Aorta (tissue), 5 donors: Measurements from ENCODE around the gene PHLPP1. TPM values are rescaled to one million over a fixed set of nuclear protein-coding genes. Genes with fewer than 3 reads are reported as not detected.

Experiments
- ATAC-seq: fragments of 200-7000 bp; cut with Tn5 transposase; one replicate; pipeline ENCODE4 v1.9.1; 2022; ENCODE audit warnings: moderate library complexity; ENCODE audit not compliant: low FRiP score
- DNase-seq, 2 donors: peaks; one replicate each; pipeline ENCODE4 v3.0.0-alpha.2; 2020
- H3K27ac ChIP-seq, 2 donors: one replicate each; pipeline ENCODE4 v1.5.1; 2013; ENCODE audit warnings: low read length in 2 of 2, mild to moderate bottlenecking in 2 of 2, moderate library complexity in 2 of 2, control low read depth in 1 of 2, inconsistent platforms in 1 of 2, low read depth in 1 of 2
- H3K27me3 ChIP-seq, 2 donors: one replicate each; pipeline ENCODE4 v1.6.1; 2013; ENCODE audit warnings: control low read depth in 1 of 2, low read length in 1 of 2, mild to moderate bottlenecking in 1 of 2, moderate library complexity in 1 of 2; ENCODE audit not compliant: insufficient read depth in 2 of 2, control insufficient read depth in 1 of 2
- H3K36me3 ChIP-seq, 2 donors: one replicate each; pipeline ENCODE4 v1.6.1; 2013; ENCODE audit warnings: control low read depth in 1 of 2, low read length in 1 of 2, mild to moderate bottlenecking in 1 of 2; ENCODE audit not compliant: insufficient read depth in 2 of 2, control insufficient read depth in 1 of 2
- H3K4me1 ChIP-seq, 2 donors: one replicate each; pipeline ENCODE4 v1.6.1; 2013; ENCODE audit warnings: low read length in 2 of 2, control low read depth in 1 of 2, mild to moderate bottlenecking in 1 of 2, moderate library complexity in 1 of 2; ENCODE audit not compliant: insufficient read depth in 2 of 2, control insufficient read depth in 1 of 2
- H3K4me3 ChIP-seq, 2 donors: one replicate each; pipeline ENCODE4 v1.5.1; 2013; ENCODE audit warnings: low read length in 2 of 2, control low read depth in 1 of 2, mild to moderate bottlenecking in 1 of 2
- H3K9me3 ChIP-seq: one replicate; pipeline ENCODE4 v1.6.1; 2013; ENCODE audit warnings: mild to moderate bottlenecking, low read length; ENCODE audit not compliant: control insufficient read depth
- WGBS, 2 donors: extraction: QIAGEN DNeasy Blood & Tissue Kit; methylation state at CpG; one replicate each; pipeline ENCODE4 v1.1.7; 2013; 5-methylcytosine and 5-hydroxymethylcytosine counted together
- intact Hi-C, 2 donors: fragments of 100-400 bp; cut with DNase I; formaldehyde crosslinking; loops; one replicate each; pipeline versions ENCODE4 v1.14.2 to v1.15.0; 2022
- polyA plus RNA-seq, 2 donors: library from polyadenylated mRNA; stranded (reverse); fragments of 200-250 nt; gene quantifications; one replicate each; pipeline ENCODE4 v1.2.3, GENCODE V29; 2013
- total RNA-seq, 2 donors: library from RNA; stranded (reverse); fragmentation: NEBNext Ultra II Directional; extraction: Animal tissue kit (Norgen Biotek cat#: 25700); gene quantifications; one replicate each; pipeline ENCODE4 v1.2.1, GENCODE V29; 2021
- donor health status: healthy with polysubstance abuse.
- donor health status: Bipolar disorder and iron deficiency.
- donor health status: DM: no; HTN: no; CAD: no.
- donor health status: DM: no; HTN: no; CAD: no.
- donor health status: DM: yes; HTN: yes; CAD: no.

PHLPP1 gene
- total and polyA plus RNA-seq, 4 donors = 1.6 to 16.5 (median 8.3) TPM

GRCh38 chr18:62937065-62937464, 221.7 kb downstream of the PHLPP1 start:
- DNase-seq (no peak), ATAC-seq (peak; percentile 36)
- WGBS, 2 donors = 29 to 35% methylated on average over 2 of the region's 2 CpGs
- Histone ChIP-seq H3K4me1 (no peaks in the 10 kb centered on the region), H3K9me3 (no peaks in the 10 kb centered on the region), H3K36me3 (no peaks in the 10 kb centered on the region), H3K27ac (peak overlapping the region; percentile 40 to 93), H3K27me3 (no peaks in the 10 kb centered on the region), H3K4me3 (no peak overlapping the region)
- intact Hi-C loops = no loop called here

- H3K27ac ChIP-seq = peak overlapping the region in 1 of 2 donors; percentile 93
- H3K9me3 ChIP-seq = no peaks in the 10 kb centered on the region
- no peaks in the 10 kb centered on the region for H3K27me3 ChIP-seq
- intact Hi-C loops = no loop called here
- DNase-seq (no peak), ATAC-seq (no peak)
- 23 to 25% methylated on average over 1 of the region's 1 CpG for WGBS, 2 donors
- no peaks in the 10 kb centered on the region for H3K4me1 ChIP-seq
- no peak overlapping the region for H3K4me3 ChIP-seq
- no peaks in the 10 kb centered on the region for H3K36me3 ChIP-seq
These were observed 222.7 kb downstream of the PHLPP1 start for GRCh38 chr18:62938006-62938405.

GRCh38 chr18:62938487-62938886, 223.1 kb downstream of the PHLPP1 start:
- intact Hi-C loops = no loop called here
- ATAC-seq (no peak), DNase-seq (no peak)
- no peaks in the 10 kb centered on the region for H3K27me3 ChIP-seq
- peak overlapping the region in 1 of 2 donors; percentile 57 for H3K27ac ChIP-seq
- H3K4me1 ChIP-seq = no peaks in the 10 kb centered on the region
- H3K36me3 ChIP-seq = no peaks in the 10 kb centered on the region
- H3K4me3 ChIP-seq = no peak overlapping the region
- no peaks in the 10 kb centered on the region for H3K9me3 ChIP-seq

- Histone ChIP-seq H3K27ac (peak overlapping the region in 1 of 2 donors; percentile 61), H3K4me1 (no peaks in the 10 kb centered on the region), H3K27me3 (no peaks in the 10 kb centered on the region), H3K9me3 (no peaks in the 10 kb centered on the region), H3K36me3 (no peaks in the 10 kb centered on the region), H3K4me3 (peak overlapping the region in 1 of 2 donors; percentile 10)
- DNase-seq = no peak
- intact Hi-C loops = no loop called here
- peak; percentile 59 for ATAC-seq
- 11 to 13% methylated on average over 6 of the region's 6 CpGs for WGBS, 2 donors
These were observed 224.1 kb downstream of the PHLPP1 start for GRCh38 chr18:62939433-62939832.

GRCh38 chr18:62939926-62940325, 224.6 kb downstream of the PHLPP1 start:
- ATAC-seq = no peak
- Histone ChIP-seq H3K27me3 (no peaks in the 10 kb centered on the region), H3K27ac (peak overlapping the region; percentile 7 to 61), H3K9me3 (no peaks in the 10 kb centered on the region), H3K36me3 (no peaks in the 10 kb centered on the region), H3K4me1 (no peaks in the 10 kb centered on the region), H3K4me3 (no peak overlapping the region)
- WGBS, 2 donors = 52% methylated on average over 3 of the region's 3 CpGs
- intact Hi-C loops = loop anchor here in 1 of 2 donors (5.0 kb wide), 2 partner anchors 73 to 223 kb away; partner anchors contain the start of gene PHLPP1
- DNase-seq = no peak

GRCh38 chr18:62942578-62942977, 227.2 kb downstream of the PHLPP1 start:
- no peaks in the 10 kb centered on the region for H3K4me1 ChIP-seq
- H3K27ac ChIP-seq = no peak overlapping the region
- ATAC-seq = no peak
- peaks cover 3 to 9% of the 10 kb centered on the region in 2 donors for H3K36me3 ChIP-seq
- no peaks in the 10 kb centered on the region for H3K27me3 ChIP-seq
- no peaks in the 10 kb centered on the region for H3K9me3 ChIP-seq
- 98 to 99% methylated on average over 8 of the region's 8 CpGs for WGBS, 2 donors
- no peak for DNase-seq
- H3K4me3 ChIP-seq = no peak overlapping the region
- intact Hi-C loops = loop anchor here in 1 of 2 donors (5.0 kb wide), 2 partner anchors 75 to 225 kb away; partner anchors contain the start of gene PHLPP1

GRCh38 chr18:62944454-62944853, 229.1 kb downstream of the PHLPP1 start:
- Histone ChIP-seq H3K27me3 (no peaks in the 10 kb centered on the region), H3K9me3 (no peaks in the 10 kb centered on the region), H3K27ac (no peak overlapping the region), H3K36me3 (peaks cover 3 to 9% of the 10 kb centered on the region in 2 donors), H3K4me3 (no peak overlapping the region), H3K4me1 (no peaks in the 10 kb centered on the region)
- ATAC-seq (no peak), DNase-seq (no peak)
- intact Hi-C loops = loop anchor here in 1 of 2 donors (5.0 kb wide), 2 partner anchors 77 to 227 kb away; partner anchors contain the start of gene PHLPP1

GRCh38 chr18:62948788-62949187, 233.4 kb downstream of the PHLPP1 start:
- H3K27ac ChIP-seq = no peak overlapping the region
- 96 to 97% methylated on average over 2 of the region's 2 CpGs for WGBS, 2 donors
- DNase-seq (no peak), ATAC-seq (no peak)
- no peaks in the 10 kb centered on the region for H3K27me3 ChIP-seq
- peaks cover 3 to 9% of the 10 kb centered on the region in 2 donors for H3K36me3 ChIP-seq
- intact Hi-C loops = no loop called here
- no peaks in the 10 kb centered on the region for H3K4me1 ChIP-seq
- no peaks in the 10 kb centered on the region for H3K9me3 ChIP-seq
- H3K4me3 ChIP-seq = no peak overlapping the region

GRCh38 chr18:62950246-62950645, 234.9 kb downstream of the PHLPP1 start:
- ATAC-seq (no peak), DNase-seq (no peak)
- intact Hi-C loops = loop anchor here in 1 of 2 donors (10.0 kb wide), 1 partner anchor 235 kb away; the partner anchor contains the start of gene PHLPP1
- no peaks in the 10 kb centered on the region for H3K9me3 ChIP-seq
- no peak overlapping the region for H3K4me3 ChIP-seq
- WGBS, 2 donors = 83 to 88% methylated on average over 1 of the region's 1 CpG
- H3K27me3 ChIP-seq = no peaks in the 10 kb centered on the region
- peaks cover under 1 to 6% of the 10 kb centered on the region in 2 donors for H3K36me3 ChIP-seq
- H3K27ac ChIP-seq = no peak overlapping the region
- H3K4me1 ChIP-seq = no peaks in the 10 kb centered on the region
